Liver (tissue), 9 donors: ENCODE data around the gene SAMD8. TPM values are rescaled to one million over a fixed set of nuclear protein-coding genes. Genes with fewer than 3 reads are reported as not detected.
A peak's percentile ranks its signal among the peaks of the same experiment; 100 is the strongest.
"Not testable (repeated sequence)": the region's sequence is repeated elsewhere in the genome, so short reads cannot be mapped to it uniquely, and the experiment has no call there.

Source experiments
- DNase-seq: peaks from one replicate; pipeline ENCODE4 v3.0.0-alpha.2; 2017; ENCODE audit warnings: low spot score
- H3K27ac ChIP-seq, 2 donors: one replicate each; pipeline ENCODE4 v1.7.0; 2013; ENCODE audit warnings: inconsistent platforms in 2 of 2, low read length in 2 of 2, control low read depth in 1 of 2, low read depth in 1 of 2, mild to moderate bottlenecking in 1 of 2
- H3K27me3 ChIP-seq, 4 donors: one replicate each; pipeline versions ENCODE4 v1.6.1 to v1.7.0; 2013; ENCODE audit warnings: low read length in 3 of 4, inconsistent platforms in 1 of 4, mild to moderate bottlenecking in 1 of 4, moderate library complexity in 1 of 4; ENCODE audit not compliant: control insufficient read depth in 4 of 4, insufficient read depth in 4 of 4
- H3K36me3 ChIP-seq, 4 donors: one replicate each; pipeline versions ENCODE4 v1.6.1 to v1.7.0; 2013; ENCODE audit warnings: low read length in 3 of 4, mild to moderate bottlenecking in 3 of 4, low read depth in 1 of 4, moderate library complexity in 1 of 4; ENCODE audit not compliant: control insufficient read depth in 4 of 4, insufficient read depth in 3 of 4
- H3K4me1 ChIP-seq, 4 donors: one replicate each; pipeline versions ENCODE4 v1.6.1 to v1.7.0; 2013; ENCODE audit warnings: low read length in 3 of 4, mild to moderate bottlenecking in 3 of 4, moderate library complexity in 1 of 4; ENCODE audit not compliant: control insufficient read depth in 4 of 4, insufficient read depth in 4 of 4
- H3K4me3 ChIP-seq, 3 donors: one replicate each; pipeline versions ENCODE4 v1.6.1 to v1.7.0; 2013; ENCODE audit warnings: low read length in 3 of 3, control low read depth in 1 of 3, low read depth in 1 of 3, mild to moderate bottlenecking in 1 of 3
- H3K9ac ChIP-seq, 2 donors: one replicate each; pipeline ENCODE4 v1.7.0; 2013; ENCODE audit warnings: low read length in 2 of 2, mild to moderate bottlenecking in 2 of 2, moderate library complexity in 2 of 2, control low read depth in 1 of 2, low read depth in 1 of 2
- H3K9me3 ChIP-seq, 4 donors: one replicate each; pipeline versions ENCODE4 v1.6.1 to v1.7.0; 2013; ENCODE audit warnings: low read length in 3 of 4; ENCODE audit not compliant: control insufficient read depth in 4 of 4
- ATF3 ChIP-seq: IDR thresholded peaks from 2 replicates; pipeline ENCODE4 v1.6.1; 2016; ENCODE audit warnings: antibody characterized with exemption
- CTCF ChIP-seq: fragments of 150-350 bp; IDR thresholded peaks from 2 replicates; pipeline ENCODE4 v1.5.1; 2017; ENCODE audit warnings: improper control_type of control experiment, low read depth, low read length; ENCODE audit not compliant: missing input control
- EGR1 ChIP-seq, 2 donors: IDR thresholded peaks; 2 replicates each; pipeline ENCODE4 v1.6.1; 2016 to 2018; ENCODE audit warnings: antibody characterized with exemption in 2 of 2, low read depth in 2 of 2
- FOXA2 ChIP-seq: IDR thresholded peaks from 2 replicates; pipeline ENCODE4 v1.6.1; 2016; ENCODE audit warnings: antibody characterized with exemption
- GABPA ChIP-seq, 2 donors: IDR thresholded peaks in 1 of 2; conservative IDR thresholded peaks in 1 of 2; 2 replicates each; pipeline ENCODE4 v1.6.1; 2016; ENCODE audit warnings: antibody characterized with exemption in 2 of 2, mild to moderate bottlenecking in 1 of 2, moderate library complexity in 1 of 2
- HNF4A ChIP-seq, 2 donors: conservative IDR thresholded peaks; 2 replicates each; pipeline ENCODE4 v1.6.1; 2016; ENCODE audit warnings: antibody characterized with exemption in 2 of 2, mild to moderate bottlenecking in 2 of 2
- JUND ChIP-seq, 2 donors: IDR thresholded peaks; 2 replicates each; pipeline ENCODE4 v1.6.1; 2016; ENCODE audit warnings: antibody characterized with exemption in 2 of 2
- MAX ChIP-seq: IDR thresholded peaks from 2 replicates; pipeline ENCODE4 v1.6.1; 2016; ENCODE audit warnings: antibody characterized with exemption
- NR2F2 ChIP-seq: IDR thresholded peaks from 2 replicates; pipeline ENCODE4 v1.6.1; 2016; ENCODE audit warnings: antibody characterized with exemption
- REST ChIP-seq: IDR thresholded peaks from 2 replicates; pipeline ENCODE4 v1.6.1; 2016; ENCODE audit warnings: antibody characterized with exemption, mild to moderate bottlenecking
- SP1 ChIP-seq: IDR thresholded peaks from 2 replicates; pipeline ENCODE4 v1.6.1; 2018; ENCODE audit warnings: antibody characterized with exemption, mild to moderate bottlenecking
- YY1 ChIP-seq: IDR thresholded peaks from 2 replicates; pipeline ENCODE4 v1.6.1; 2016; ENCODE audit warnings: antibody characterized with exemption, mild to moderate bottlenecking
- WGBS: extraction: QIAGEN DNeasy Blood & Tissue Kit; methylation state at CpG from one replicate; pipeline ENCODE4 v1.1.7; 2013; 5-methylcytosine and 5-hydroxymethylcytosine counted together
- polyA plus RNA-seq, 2 donors: library from polyadenylated mRNA; stranded (reverse) in 1 of 2; unstranded in 1 of 2; fragments of 200-250 nt in 1 of 2; fragments of >200 nt in 1 of 2; fragmentation: Nextera tagmentation in 1 of 2; extraction: Ambion mirVana in 1 of 2; gene quantifications; one replicate each; pipeline versions ENCODE4 v1.2.1 to v1.2.3, GENCODE V29; 2013 to 2015
- total RNA-seq, 2 donors: library from RNA; depleted of rRNA; stranded (reverse); fragments of >200 nt; gene quantifications; one replicate each; pipeline ENCODE4 v1.2.3, GENCODE V29; 2014
- donor health status: healthy.
- donor health status: healthy.
- donor health status: healthy.
- donor health status: healthy.
- donor health status: healthy.

SAMD8 gene
- total and polyA plus RNA-seq, 4 donors, result 2.8 to 10.3 (median 4.1) TPM

GRCh38 chr10:75129537-75129936, 18.1 kb downstream of the SAMD8 start:
- Histone ChIP-seq H3K27me3 (no peaks in the 10 kb centered on the region), H3K36me3 (no peaks in the 10 kb centered on the region), H3K4me1 (peaks cover 0 to 4% (median 0%) of the 10 kb centered on the region in 4 donors), H3K9ac (no peak overlapping the region), H3K27ac (no peak overlapping the region), H3K4me3 (no peak overlapping the region), H3K9me3 (no peaks in the 10 kb centered on the region)
- 79% methylated on average over 1 of the region's 1 CpG for WGBS
- no peak for TF ChIP-seq NR2F2
- DNase-seq, result no peak

- H3K4me3 ChIP-seq, H3K36me3 ChIP-seq, H3K9me3 ChIP-seq, DNase-seq, H3K27ac ChIP-seq, H3K4me1 ChIP-seq, H3K27me3 ChIP-seq, H3K9ac ChIP-seq: not testable (repeated sequence)
- WGBS, result 85% methylated on average over 3 of the region's 3 CpGs
These were observed 22.2 kb downstream of the SAMD8 start for GRCh38 chr10:75133701-75134100.

GRCh38 chr10:75136346-75136745, 24.9 kb downstream of the SAMD8 start:
- DNase-seq, result no peak
- H3K27ac ChIP-seq, result no peak overlapping the region
- WGBS, result 99% methylated on average over 1 of the region's 1 CpG

GRCh38 chr10:75137533-75138438, 26.3 kb downstream of the SAMD8 start:
- no peak overlapping the region for H3K9ac ChIP-seq

More at GRCh38 chr10:75136346-75136745, 24.9 kb downstream of the SAMD8 start:
- Histone ChIP-seq H3K4me3 (no peak overlapping the region), H3K9ac (no peak overlapping the region), H3K4me1 (no peaks in the 10 kb centered on the region), H3K27me3 (no peaks in the 10 kb centered on the region), H3K36me3 (no peaks in the 10 kb centered on the region), H3K9me3 (no peaks in the 10 kb centered on the region)
- no peak for TF ChIP-seq NR2F2
- TF ChIP-seq HNF4A (conservative IDR thresholded peaks at IDR 0.05), result peak in 1 of 2 donors; percentile 15

More at GRCh38 chr10:75137533-75138438, 26.3 kb downstream of the SAMD8 start:
- no peak overlapping the region for H3K4me3 ChIP-seq
- no peaks in the 10 kb centered on the region for H3K9me3 ChIP-seq
- 77% methylated on average over 3 of the region's 3 CpGs for WGBS
- H3K27me3 ChIP-seq, result no peaks in the 10 kb centered on the region
- TF ChIP-seq SP1 (no peak), REST (no peak), GABPA (IDR thresholded peaks at IDR 0.05 in 1 of 2, conservative IDR thresholded peaks at IDR 0.05 in 1 of 2) (no peak), FOXA2 (no peak), MAX (no peak), CTCF (no peak), ATF3 (no peak), EGR1 (IDR thresholded peaks at IDR 0.05; ENCODE audit: low read depth in 2 of 2) (no peak), YY1 (no peak), JUND (IDR thresholded peaks at IDR 0.05) (no peak), NR2F2 (no peak), HNF4A (conservative IDR thresholded peaks at IDR 0.05) (no peak)
- DNase-seq, result no peak
- H3K4me1 ChIP-seq, result no peaks in the 10 kb centered on the region
- no peaks in the 10 kb centered on the region for H3K36me3 ChIP-seq
- no peak overlapping the region for H3K27ac ChIP-seq
